Measurements from ENCODE around the gene TBX4. TPM values are rescaled to one million over a fixed set of nuclear protein-coding genes. Genes with fewer than 3 reads are reported as not detected.
A peak's percentile ranks its signal among the peaks of the same experiment; 100 is the strongest.

TBX4 gene
- total and polyA plus RNA-seq, 9 of the 15 experiments (the other 6 are each of a cell fraction or from before 2014, with no cell fraction given), result not detected

- no peak for ATAC-seq
- H3K9me1 ChIP-seq (ENCODE audit: control insufficient read depth, insufficient read depth, low read length), result peaks cover 2% of the 10 kb centered on the region
- H3K4me2 ChIP-seq (ENCODE audit: insufficient read depth, low read length), result no peak overlapping the region
- no TSS peak for BruUV-seq (replicated peaks)
- H3K27ac ChIP-seq (ENCODE audit: extremely low read depth, low read depth, low read length), result no peak overlapping the region
- no peak for DNase-seq (ENCODE audit: extremely low read depth in 1 of 4, low spot score in 3 of 4)
- in situ Hi-C loops (cut with MboI) (no loop called here), intact Hi-C loops (cut with micrococcal nuclease) (no loop called here)
- H4K20me1 ChIP-seq (replicated peaks; ENCODE audit: control insufficient read depth, insufficient read depth, low read length), result 0 out of 2 replicates have a peak, but pooled peaks cover 8% of the 10 kb centered on the region
- WGBS (ENCODE audit: insufficient coverage, low coverage, missing lambda C conversion rate), result 0% methylated on average over 5 of the region's 5 CpGs
- H2AFZ ChIP-seq (ENCODE audit: low read depth, low read length), result no peak overlapping the region
- no peak for FAIRE-seq
- H3K36me3 ChIP-seq (ENCODE audit: control insufficient read depth, insufficient read depth, low read length), result no peaks in the 10 kb centered on the region
- TF ChIP-seq ZBTB11 (CRISPR knock-in tag; IDR thresholded peaks at IDR 0.05) (peak in 1 of 3 experiments; percentile 20; a peak in 2 of 6 replicates), SMAD3 (CRISPR knock-in tag; conservative IDR thresholded peaks at IDR 0.05) (no peak), SNRNP70 (optimal IDR thresholded peaks at IDR 0.05; ENCODE audit: low read depth, low read length) (no peak), TCFL5 (CRISPR knock-in tag; conservative IDR thresholded peaks at IDR 0.05) (no peak)
- H3K79me2 ChIP-seq (ENCODE audit: control insufficient read depth, insufficient read depth, low read length), result no peaks in the 10 kb centered on the region
- ChIA-PET POLR2A (interaction anchor here (0.8 kb wide), 1 partner anchor 14 kb away, joined by 3 read pairs; no protein-coding TSS in a partner anchor), CTCF (ENCODE audit: low intra/inter-chr PET ratio) (no interaction called here)
- peaks cover 29 to 83% of the 10 kb centered on the region in 2 experiments; a peak in 4 of 5 replicates for H3K27me3 ChIP-seq (ENCODE audit: control insufficient read depth in 2 of 2, insufficient read depth in 2 of 2, low read length in 2 of 2)
- H3K4me1 ChIP-seq (replicated peaks in 1 of 2; ENCODE audit: control insufficient read depth in 2 of 2, insufficient read depth in 2 of 2, low read length in 2 of 2), result peaks cover 0 to 6% of the 10 kb centered on the region in 2 experiments; a peak in 2 of 5 replicates
- H3K9ac ChIP-seq (ENCODE audit: insufficient read depth in 1 of 2, low read depth in 2 of 2, low read length in 2 of 2), result no peak overlapping the region
- H3K4me3 ChIP-seq, result no peak overlapping the region
- no peaks in the 10 kb centered on the region for H3K9me3 ChIP-seq (replicated peaks; ENCODE audit: control insufficient read depth, insufficient read depth, low read depth, low read length)
These were observed 28.2 kb downstream of the TBX4 start for GRCh38 chr17:61480414-61480807.

Data from K562 (cell line).